GM10847 (cell line): ENCODE results near the gene IFITM2.

Source experiments
- POLR2A ChIP-seq: IDR thresholded peaks from 2 replicates; pipeline ENCODE4 v1.6.1; 2011; ENCODE audit not compliant: insufficient read length; ENCODE audit errors: extremely low read depth

The IFITM2 gene

DNA sequence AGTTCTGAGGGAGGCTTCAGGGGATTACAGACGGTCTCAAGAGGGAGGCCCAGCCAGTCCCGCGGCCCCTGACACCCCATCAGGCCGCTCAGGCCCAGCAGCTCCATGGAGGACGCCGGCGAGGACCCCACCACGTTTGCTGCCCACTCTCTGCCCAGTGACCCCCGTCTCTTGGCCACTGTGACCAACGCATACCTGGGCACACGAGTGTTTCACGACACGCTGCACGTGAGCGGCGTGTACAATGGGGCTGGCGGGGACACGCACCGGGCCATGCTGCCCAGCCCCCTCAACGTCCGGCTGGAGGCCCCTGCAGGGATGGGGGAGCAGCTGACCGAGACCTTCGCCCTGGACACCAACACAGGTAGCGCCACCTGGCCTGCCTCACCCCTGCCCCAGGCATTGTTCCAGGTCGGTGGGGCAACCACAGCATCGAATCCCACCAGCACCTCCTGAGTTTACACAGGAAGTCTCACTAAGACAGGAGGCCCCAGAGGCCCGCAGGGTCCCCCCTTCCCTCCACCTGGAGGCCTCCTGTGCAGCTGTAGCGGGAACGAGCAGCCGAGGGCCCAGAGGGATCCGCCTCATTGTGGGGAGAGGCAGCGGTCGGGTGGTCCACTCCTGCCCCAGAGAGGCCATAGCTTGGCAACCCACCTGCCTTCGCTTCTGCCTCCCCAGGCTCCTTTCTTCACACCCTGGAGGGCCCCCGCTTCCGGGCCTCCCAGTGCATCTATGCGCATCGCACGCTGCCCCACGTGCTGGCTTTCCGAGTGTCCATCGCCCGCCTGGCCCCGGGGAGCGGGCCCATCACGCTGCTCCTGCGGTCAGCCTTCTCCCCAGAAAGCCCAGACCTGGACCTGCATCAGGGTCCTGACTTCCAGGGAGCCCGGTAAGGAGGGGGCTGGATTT is 17.6 kb upstream of the IFITM2 start:
- no peak for TF ChIP-seq POLR2A

GRCh38 chr11:290621-291231 is 16.9 kb upstream of the IFITM2 start:
- no peak for TF ChIP-seq POLR2A

- no peak for TF ChIP-seq POLR2A
These were observed 16.1 kb upstream of the IFITM2 start for GRCh38 chr11:291281-292210.

DNA sequence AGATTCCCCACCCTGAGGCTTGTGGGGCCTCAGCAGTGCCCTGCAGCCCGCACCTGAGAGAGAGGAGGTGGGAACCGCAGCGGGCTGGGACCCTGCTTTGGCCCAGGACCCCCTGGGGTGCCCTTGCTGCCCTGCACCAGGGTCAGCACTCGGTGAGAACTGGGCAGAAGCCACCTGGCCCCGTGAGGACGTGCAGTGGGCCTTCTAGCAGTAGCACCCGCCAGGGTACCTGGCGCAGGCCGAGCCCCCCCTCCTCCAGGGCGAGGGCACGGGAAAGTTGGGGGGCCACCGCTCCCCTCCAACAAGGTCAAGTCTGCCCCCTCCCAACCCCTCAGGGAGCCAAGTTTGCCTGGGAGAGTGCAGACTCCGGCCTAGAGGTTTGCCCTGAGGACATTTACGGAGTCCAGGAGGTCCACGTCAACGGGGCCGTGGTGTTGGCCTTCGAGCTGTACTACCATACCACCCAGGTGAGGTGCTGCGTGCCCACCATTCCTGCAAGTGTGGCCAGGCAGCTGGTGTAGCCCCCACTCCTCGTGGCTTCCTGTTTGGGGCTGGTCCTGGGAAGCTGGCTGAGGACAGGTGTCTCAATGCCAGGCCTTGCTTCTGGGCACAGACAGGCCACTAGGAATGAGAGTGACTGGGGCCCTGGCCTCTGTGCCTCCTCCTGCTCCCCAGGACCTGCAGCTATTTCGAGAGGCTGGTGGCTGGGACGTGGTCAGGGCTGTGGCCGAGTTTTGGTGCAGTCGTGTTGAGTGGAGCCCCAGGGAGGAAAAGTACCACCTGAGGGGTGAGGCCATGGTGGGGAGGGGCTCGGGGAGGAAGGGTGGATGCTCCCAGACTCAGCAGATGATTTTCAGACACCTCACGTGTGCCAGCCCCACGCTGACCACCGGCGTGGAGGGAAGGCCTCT is 15.2 kb upstream of the IFITM2 start:
- no peak for TF ChIP-seq POLR2A

- no peak for TF ChIP-seq POLR2A
These were observed 14.3 kb upstream of the IFITM2 start for GRCh38 chr11:293271-293851.

DNA sequence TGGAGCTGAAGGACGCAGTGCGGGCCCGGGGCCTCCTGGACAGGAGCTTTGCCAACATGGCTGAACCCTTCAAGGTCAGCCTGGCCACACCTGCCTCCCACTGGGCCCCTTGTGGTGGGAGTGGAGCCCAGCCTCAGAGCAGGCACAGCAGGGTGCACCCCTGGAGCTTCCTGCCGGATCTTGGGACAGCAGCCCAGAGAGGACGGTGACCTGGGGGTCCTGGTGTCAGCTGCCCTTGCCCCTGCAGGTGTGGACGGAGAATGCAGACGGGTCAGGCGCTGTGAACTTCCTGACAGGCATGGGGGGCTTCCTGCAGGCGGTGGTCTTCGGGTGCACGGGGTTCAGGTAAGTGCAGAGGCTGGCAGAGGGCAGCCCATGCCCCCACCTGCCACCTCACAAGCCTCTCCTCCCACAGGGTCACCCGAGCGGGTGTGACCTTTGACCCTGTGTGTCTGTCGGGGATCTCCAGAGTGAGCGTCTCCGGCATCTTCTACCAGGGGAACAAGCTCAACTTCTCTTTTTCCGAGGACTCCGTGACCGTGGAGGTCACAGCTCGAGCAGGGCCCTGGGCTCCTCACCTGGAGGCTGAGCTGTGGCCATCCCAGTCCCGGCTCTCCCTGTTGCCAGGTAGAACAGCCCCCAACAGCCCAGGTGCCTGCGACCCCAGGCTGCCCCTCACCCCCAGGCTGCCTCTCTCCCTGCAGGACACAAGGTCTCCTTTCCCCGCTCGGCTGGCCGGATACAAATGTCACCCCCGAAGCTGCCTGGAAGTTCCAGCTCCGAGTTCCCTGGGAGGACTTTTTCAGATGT is 13.6 kb upstream of the IFITM2 start:
- no peak for TF ChIP-seq POLR2A

GRCh38 chr11:294780-295179 is 12.8 kb upstream of the IFITM2 start:
- no peak for TF ChIP-seq POLR2A

GRCh38 chr11:295351-296170 is 12.1 kb upstream of the IFITM2 start:
- TF ChIP-seq POLR2A: no peak

DNA sequence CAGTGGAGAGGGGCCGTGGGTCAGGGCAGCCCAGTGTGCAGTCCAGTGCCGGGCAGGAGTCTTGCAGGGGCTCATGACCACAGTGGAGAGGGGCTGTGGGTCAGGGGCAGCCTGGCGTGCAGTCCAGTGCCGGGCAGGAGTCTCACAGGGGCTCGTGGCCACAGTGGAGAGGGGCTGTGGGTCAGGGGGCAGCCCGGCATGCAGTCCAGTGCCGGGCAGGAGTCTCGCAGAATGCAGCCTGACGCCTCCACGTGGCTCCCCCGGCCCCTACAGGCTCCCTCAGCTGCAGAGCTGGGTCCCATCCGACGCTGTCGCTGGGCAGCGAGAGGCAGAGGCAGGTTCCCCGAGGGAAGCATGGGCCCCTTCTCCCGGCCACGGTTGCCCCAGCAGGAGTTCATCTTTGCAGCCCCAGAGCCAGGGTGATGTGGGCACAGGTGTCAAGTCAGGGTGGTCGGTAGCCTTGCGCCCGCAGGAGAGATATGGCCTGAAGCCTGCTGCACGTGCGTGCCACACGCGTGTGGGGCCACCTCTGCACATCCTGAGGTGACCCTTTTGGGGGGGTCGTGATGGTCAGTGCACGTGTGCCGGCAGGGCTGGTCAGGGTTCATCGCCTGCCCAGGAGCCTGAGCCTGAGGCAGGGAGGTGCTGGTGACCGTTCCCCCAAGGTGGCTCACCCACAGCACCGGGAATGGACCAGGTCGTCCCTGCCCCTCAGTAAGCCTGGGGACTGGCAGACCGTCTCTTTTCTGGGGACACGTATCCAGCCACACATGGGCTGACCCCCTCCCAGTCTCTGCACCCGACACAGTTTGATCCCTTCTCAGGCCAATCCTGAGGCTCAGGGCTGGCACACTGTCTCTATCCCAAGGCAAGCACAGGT is 11.2 kb upstream of the IFITM2 start:
- TF ChIP-seq POLR2A: no peak

- TF ChIP-seq POLR2A: no peak
These were observed 10.5 kb upstream of the IFITM2 start for GRCh38 chr11:297051-297585.
